Measurements from ENCODE around the gene UGDH. TPM values are rescaled to one million over a fixed set of nuclear protein-coding genes. Genes with fewer than 3 reads are reported as not detected.

Gene UGDH
- total RNA-seq, 1 donor from 2014 or later = 157 TPM

GRCh38 chr4:39522068-39522467, 5.2 kb downstream of the UGDH start:
- no peak overlapping the region for H3K9ac ChIP-seq
- Mint-ChIP-seq H3K27me3 (ENCODE audit: insufficient read depth, low read depth) (no peaks in the 10 kb centered on the region), H3K9me3 (no peaks in the 10 kb centered on the region), H3K4me1 (peaks cover 11% of the 10 kb centered on the region), H3K27ac (no peak overlapping the region), H3K4me3 (no peak overlapping the region), H3K36me3 (peaks cover 3% of the 10 kb centered on the region)
- H3K4me3 ChIP-seq = no peak overlapping the region
- H3F3A ChIP-seq (ENCODE audit: low read depth) = peaks cover 11% of the 10 kb centered on the region
- peaks cover 45% of the 10 kb centered on the region for H4K20me1 ChIP-seq (ENCODE audit: low read depth)
- TF ChIP-seq EZH2phosphoT487 (IDR thresholded peaks at IDR 0.05) (no peak), EZH2 (IDR thresholded peaks at IDR 0.05) (no peak), CTCF (IDR thresholded peaks at IDR 0.05) (no peak)
- H3K79me2 ChIP-seq (ENCODE audit: low read depth) = peaks cover 100% of the 10 kb centered on the region
- H3K9me3 ChIP-seq (ENCODE audit: low read depth) = no peaks in the 10 kb centered on the region
- H3K4me2 ChIP-seq = no peak overlapping the region
- peaks cover 9% of the 10 kb centered on the region for H3K36me3 ChIP-seq
- H3K27ac ChIP-seq = no peak overlapping the region
- no peak for DNase-seq (ENCODE audit: low spot score)
- no peaks in the 10 kb centered on the region for H3K4me1 ChIP-seq
- H3K27me3 ChIP-seq = no peaks in the 10 kb centered on the region
- H2AFZ ChIP-seq (replicated peaks) = no peak overlapping the region

- H3K27me3 Mint-ChIP-seq (ENCODE audit: insufficient read depth, low read depth) = no peaks in the 10 kb centered on the region
- Histone ChIP-seq H3K9ac (no peak overlapping the region), H2AFZ (replicated peaks) (no peak overlapping the region), H4K20me1 (ENCODE audit: low read depth) (peaks cover 50% of the 10 kb centered on the region), H3K4me3 (no peak overlapping the region), H3K4me1 (no peaks in the 10 kb centered on the region), H3K36me3 (peaks cover 14% of the 10 kb centered on the region), H3K9me3 (ENCODE audit: low read depth) (no peaks in the 10 kb centered on the region), H3K4me2 (no peak overlapping the region), H3K79me2 (ENCODE audit: low read depth) (peaks cover 100% of the 10 kb centered on the region), H3K27ac (no peak overlapping the region), H3F3A (ENCODE audit: low read depth) (peaks cover 10% of the 10 kb centered on the region), H3K27me3 (no peaks in the 10 kb centered on the region)
- H3K27ac Mint-ChIP-seq = no peak overlapping the region
- TF ChIP-seq EZH2phosphoT487 (IDR thresholded peaks at IDR 0.05) (no peak), CTCF (IDR thresholded peaks at IDR 0.05) (no peak), EZH2 (IDR thresholded peaks at IDR 0.05) (no peak)
- DNase-seq (ENCODE audit: low spot score) = no peak
- no peaks in the 10 kb centered on the region for H3K9me3 Mint-ChIP-seq
- H3K36me3 Mint-ChIP-seq = peaks cover 6% of the 10 kb centered on the region
- no peak overlapping the region for H3K4me3 Mint-ChIP-seq
- H3K4me1 Mint-ChIP-seq = peaks cover 11% of the 10 kb centered on the region
Measured at GRCh38 chr4:39521253-39521919, 5.9 kb downstream of the UGDH start.

GRCh38 chr4:39518484-39518883, 8.8 kb downstream of the UGDH start:
- Histone ChIP-seq H3F3A (ENCODE audit: low read depth) (peaks cover 6% of the 10 kb centered on the region), H3K79me2 (ENCODE audit: low read depth) (peaks cover 93% of the 10 kb centered on the region)

More at GRCh38 chr4:39518484-39518883, 8.8 kb downstream of the UGDH start:
- Mint-ChIP-seq H3K9me3 (no peaks in the 10 kb centered on the region), H3K27ac (no peak overlapping the region), H3K4me3 (no peak overlapping the region), H3K27me3 (ENCODE audit: insufficient read depth, low read depth) (no peaks in the 10 kb centered on the region), H3K36me3 (peaks cover 8% of the 10 kb centered on the region), H3K4me1 (no peaks in the 10 kb centered on the region)
- Histone ChIP-seq H2AFZ (replicated peaks) (no peak overlapping the region), H4K20me1 (ENCODE audit: low read depth) (peaks cover 33% of the 10 kb centered on the region), H3K36me3 (peaks cover 17% of the 10 kb centered on the region), H3K9ac (no peak overlapping the region), H3K4me2 (no peak overlapping the region), H3K27ac (no peak overlapping the region), H3K4me3 (no peak overlapping the region), H3K9me3 (ENCODE audit: low read depth) (no peaks in the 10 kb centered on the region), H3K4me1 (no peaks in the 10 kb centered on the region), H3K27me3 (no peaks in the 10 kb centered on the region)
- no peak for DNase-seq (ENCODE audit: low spot score)
- TF ChIP-seq EZH2 (IDR thresholded peaks at IDR 0.05) (no peak), EZH2phosphoT487 (IDR thresholded peaks at IDR 0.05) (no peak), CTCF (IDR thresholded peaks at IDR 0.05) (no peak)

Data from neural progenitor cell (in vitro differentiated cells).